ENCODE results near the gene AKAP6. TPM values are rescaled to one million over a fixed set of nuclear protein-coding genes. Genes with fewer than 3 reads are reported as not detected.

AKAP6 gene
- total RNA-seq, 2 experiments from 2014 or later, result 0.83 to 1.7 TPM

DNA sequence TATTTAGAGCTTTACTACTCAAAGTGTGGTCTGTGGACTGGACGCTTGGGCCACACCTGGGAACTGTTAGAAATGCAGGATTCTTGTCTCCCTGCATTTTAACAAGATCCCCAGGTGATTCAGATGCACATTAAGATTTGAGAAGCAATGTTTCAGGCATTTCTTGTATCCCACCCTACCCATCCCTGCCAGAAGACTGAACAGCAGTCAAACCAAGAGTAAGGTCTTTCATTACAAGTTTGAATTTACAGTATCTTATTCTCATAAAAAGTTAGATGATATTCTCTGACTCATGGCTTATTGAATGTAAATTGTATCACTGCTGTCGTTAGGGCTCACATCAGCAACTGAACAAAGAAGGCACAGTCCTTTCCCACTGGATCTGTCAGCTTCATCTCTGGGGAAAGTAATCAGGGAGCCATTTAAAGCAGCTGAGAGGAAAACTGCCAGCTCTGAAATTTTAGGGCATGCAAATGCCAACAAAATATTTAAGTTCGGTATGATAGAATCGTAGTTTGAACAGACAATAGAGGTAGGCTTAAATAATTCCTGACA lies 141.1 kb downstream of the AKAP6 start:
- ATAC-seq (no peak), DNase-seq (no peak)
- Mint-ChIP-seq H3K9me3 (ENCODE audit: insufficient read depth) (no peaks in the 10 kb centered on the region), H3K4me3 (no peak overlapping the region), H3K27ac (no peak overlapping the region), H3K36me3 (ENCODE audit: low read depth) (no peaks in the 10 kb centered on the region), H3K4me1 (ENCODE audit: low read depth) (no peaks in the 10 kb centered on the region), H3K27me3 (ENCODE audit: low read depth) (peaks cover 10% of the 10 kb centered on the region)
- CTCF ChIA-PET, result interaction anchor here (1.3 to 2.8 kb wide), 7 partner anchors 32 to 544 kb away, joined by 3 to 12 read pairs (median 6); no protein-coding TSS in a partner anchor
- POLR2A ChIA-PET, result no interaction called here

DNA sequence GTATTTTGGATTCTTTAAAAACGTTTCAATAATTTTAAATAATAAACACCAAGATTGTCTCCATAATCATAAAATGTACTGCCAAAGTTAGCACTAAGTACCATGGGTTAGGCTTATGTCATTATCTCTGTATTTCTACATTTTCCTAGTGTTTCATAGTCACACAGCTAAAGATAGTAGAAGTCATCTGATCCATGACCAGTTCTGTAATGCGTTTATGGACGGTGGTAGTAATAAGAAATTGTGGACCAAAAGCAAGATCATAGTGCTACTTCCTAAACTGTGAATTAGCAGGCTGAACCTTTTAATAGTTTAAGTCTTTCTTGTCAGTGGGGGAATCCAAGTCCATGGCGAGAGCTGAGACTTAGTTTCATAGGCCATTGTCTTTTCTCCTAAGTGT lies 142.1 kb downstream of the AKAP6 start:
- no peaks in the 10 kb centered on the region for H3K36me3 Mint-ChIP-seq (ENCODE audit: low read depth)
- H3K27me3 Mint-ChIP-seq (ENCODE audit: low read depth), result peaks cover 10% of the 10 kb centered on the region
- ATAC-seq (no peak), DNase-seq (no peak)
- no peaks in the 10 kb centered on the region for H3K9me3 Mint-ChIP-seq (ENCODE audit: insufficient read depth)
- CTCF ChIA-PET, result interaction anchor here (1.3 to 2.8 kb wide), 3 partner anchors 212 to 544 kb away, joined by 3 to 12 read pairs (median 8); no protein-coding TSS in a partner anchor
- H3K27ac Mint-ChIP-seq, result no peak overlapping the region
- POLR2A ChIA-PET, result no interaction called here
- H3K4me1 Mint-ChIP-seq (ENCODE audit: low read depth), result no peaks in the 10 kb centered on the region
- no peak overlapping the region for H3K4me3 Mint-ChIP-seq

GRCh38 chr14:32472076-32472475 lies 143.0 kb downstream of the AKAP6 start:
- no peak overlapping the region for H3K4me3 Mint-ChIP-seq
- H3K36me3 Mint-ChIP-seq (ENCODE audit: low read depth), result no peaks in the 10 kb centered on the region
- CTCF ChIA-PET, result interaction anchor here (2.8 kb wide), 1 partner anchor 545 kb away, joined by 8 read pairs; no protein-coding TSS in a partner anchor
- H3K27me3 Mint-ChIP-seq (ENCODE audit: low read depth), result peaks cover 10% of the 10 kb centered on the region
- ATAC-seq (no peak), DNase-seq (no peak)
- no peaks in the 10 kb centered on the region for H3K9me3 Mint-ChIP-seq (ENCODE audit: insufficient read depth)
- POLR2A ChIA-PET, result interaction anchor here (0.6 kb wide), 1 partner anchor 1625 kb away, joined by 3 read pairs; no protein-coding TSS in a partner anchor
- H3K4me1 Mint-ChIP-seq (ENCODE audit: low read depth), result no peaks in the 10 kb centered on the region
- H3K27ac Mint-ChIP-seq, result no peak overlapping the region

DNA sequence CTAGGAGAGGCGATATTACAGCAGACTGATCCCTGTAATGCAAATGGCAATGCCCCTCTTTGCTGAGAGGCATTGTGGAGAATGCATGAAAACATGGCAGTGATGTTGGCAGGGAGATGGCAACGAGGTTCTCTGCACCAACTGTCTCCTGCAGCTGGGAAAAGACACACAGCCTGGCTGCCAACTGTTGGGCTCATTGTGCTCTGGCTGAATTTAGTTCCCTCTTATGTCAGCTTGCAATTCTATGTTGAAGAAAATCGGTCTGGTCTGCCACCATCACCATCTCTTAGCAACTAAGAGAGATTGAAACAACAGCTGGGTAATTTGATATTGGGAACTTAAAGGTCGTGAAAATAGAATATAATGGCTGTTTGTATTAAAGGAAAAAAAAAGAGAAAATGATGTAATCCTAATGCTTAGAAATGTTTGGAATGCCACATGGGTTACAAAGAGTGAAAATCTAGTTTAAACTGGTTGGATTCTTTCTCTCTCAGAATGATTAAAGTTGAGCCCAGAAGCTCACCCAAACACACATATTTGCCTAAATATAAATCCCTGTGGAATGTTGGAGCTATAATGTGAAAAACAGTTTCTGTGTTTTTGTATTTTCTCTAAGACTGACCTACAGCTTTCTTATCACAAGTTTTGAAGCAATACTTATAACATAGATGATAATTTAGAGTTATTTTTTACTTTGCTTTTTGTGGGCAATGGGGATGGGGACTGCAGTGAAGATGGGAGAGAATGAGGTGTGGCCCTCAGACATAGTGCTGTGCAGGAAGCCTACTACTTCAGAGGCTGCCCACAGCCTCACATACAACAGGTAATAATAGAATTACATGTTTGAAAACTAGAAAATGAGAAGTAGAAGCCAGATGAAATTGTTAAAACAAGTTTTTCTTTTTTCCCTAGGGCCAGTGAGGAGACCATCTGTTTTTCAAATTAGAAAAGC lies 143.7 kb downstream of the AKAP6 start:
- H3K36me3 Mint-ChIP-seq (ENCODE audit: low read depth), result no peaks in the 10 kb centered on the region
- H3K4me3 Mint-ChIP-seq, result no peak overlapping the region
- no peak overlapping the region for H3K27ac Mint-ChIP-seq
- DNase-seq (no peak), ATAC-seq (no peak)
- peaks cover 6% of the 10 kb centered on the region for H3K27me3 Mint-ChIP-seq (ENCODE audit: low read depth)
- ChIA-PET CTCF (interaction anchor here (1.4 kb wide), 1 partner anchor 87 kb away, joined by 3 read pairs; no protein-coding TSS in a partner anchor), POLR2A (no interaction called here)
- H3K9me3 Mint-ChIP-seq (ENCODE audit: insufficient read depth), result no peaks in the 10 kb centered on the region
- H3K4me1 Mint-ChIP-seq (ENCODE audit: low read depth), result no peaks in the 10 kb centered on the region

DNA sequence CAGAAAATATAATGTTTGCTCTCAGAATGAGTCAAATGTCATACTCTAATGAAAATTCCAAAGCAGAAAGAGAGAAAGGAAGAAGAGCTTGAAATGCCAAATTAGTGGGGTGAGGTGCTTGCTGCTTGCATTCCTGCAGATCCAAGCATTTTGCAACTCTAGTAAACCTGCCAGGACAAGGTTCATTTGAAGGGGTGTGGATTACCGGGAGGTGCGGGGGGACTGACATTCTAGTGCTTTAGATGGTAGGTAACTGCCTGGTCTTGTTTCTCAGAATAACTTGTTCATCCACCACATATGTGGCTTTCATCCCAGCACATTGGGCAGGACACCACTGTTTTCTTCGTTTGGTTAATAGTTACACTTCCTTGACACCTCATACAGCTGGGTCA lies 144.4 kb downstream of the AKAP6 start:
- H3K27ac Mint-ChIP-seq, result no peak overlapping the region
- no peak for ATAC-seq
- H3K9me3 Mint-ChIP-seq (ENCODE audit: insufficient read depth), result no peaks in the 10 kb centered on the region
- ChIA-PET POLR2A (no interaction called here), CTCF (interaction anchor here (1.4 kb wide), 1 partner anchor 87 kb away, joined by 3 read pairs; no protein-coding TSS in a partner anchor)
- no peak overlapping the region for H3K4me3 Mint-ChIP-seq
- peaks cover 2% of the 10 kb centered on the region for H3K27me3 Mint-ChIP-seq (ENCODE audit: low read depth)
- no peaks in the 10 kb centered on the region for H3K4me1 Mint-ChIP-seq (ENCODE audit: low read depth)
- no peak for DNase-seq
- no peaks in the 10 kb centered on the region for H3K36me3 Mint-ChIP-seq (ENCODE audit: low read depth)

- Mint-ChIP-seq H3K27me3 (ENCODE audit: low read depth) (no peaks in the 10 kb centered on the region), H3K27ac (no peak overlapping the region), H3K9me3 (ENCODE audit: insufficient read depth) (no peaks in the 10 kb centered on the region), H3K36me3 (ENCODE audit: low read depth) (no peaks in the 10 kb centered on the region), H3K4me1 (ENCODE audit: low read depth) (no peaks in the 10 kb centered on the region), H3K4me3 (no peak overlapping the region)
- no peak for ATAC-seq
- CTCF ChIA-PET, result interaction anchor here (1.2 to 1.5 kb wide), 3 partner anchors 26 to 220 kb away, joined by 3 to 5 read pairs (median 4); no protein-coding TSS in a partner anchor
- POLR2A ChIA-PET, result no interaction called here
- no peak for DNase-seq
These were observed 145.5 kb downstream of the AKAP6 start for GRCh38 chr14:32474478-32475195.

DNA sequence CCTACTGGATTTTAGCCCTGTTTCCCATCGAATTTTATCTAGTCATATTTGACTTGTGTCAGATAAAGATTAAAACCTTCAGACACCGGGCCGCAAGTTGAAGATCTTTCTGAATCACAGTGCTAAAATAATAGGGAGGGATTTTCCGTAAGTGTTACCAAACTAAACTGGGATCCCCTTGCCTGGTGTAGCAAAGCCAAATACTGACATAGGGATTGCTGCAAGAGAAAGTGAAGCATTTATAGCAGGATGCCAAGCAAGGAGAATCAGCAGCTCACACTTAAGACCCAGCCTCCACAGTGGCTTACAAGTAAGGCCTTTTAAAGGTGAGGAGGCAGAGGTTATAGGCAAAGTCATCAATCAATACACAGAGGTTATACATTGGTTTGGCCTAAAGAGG lies 147.4 kb downstream of the AKAP6 start:
- Mint-ChIP-seq H3K27me3 (ENCODE audit: low read depth) (no peaks in the 10 kb centered on the region), H3K4me1 (ENCODE audit: low read depth) (no peaks in the 10 kb centered on the region), H3K36me3 (ENCODE audit: low read depth) (no peaks in the 10 kb centered on the region), H3K9me3 (ENCODE audit: insufficient read depth) (no peaks in the 10 kb centered on the region), H3K4me3 (no peak overlapping the region), H3K27ac (no peak overlapping the region)
- ChIA-PET CTCF (no interaction called here), POLR2A (no interaction called here)
- no peak for ATAC-seq
- no peak for DNase-seq

DNA sequence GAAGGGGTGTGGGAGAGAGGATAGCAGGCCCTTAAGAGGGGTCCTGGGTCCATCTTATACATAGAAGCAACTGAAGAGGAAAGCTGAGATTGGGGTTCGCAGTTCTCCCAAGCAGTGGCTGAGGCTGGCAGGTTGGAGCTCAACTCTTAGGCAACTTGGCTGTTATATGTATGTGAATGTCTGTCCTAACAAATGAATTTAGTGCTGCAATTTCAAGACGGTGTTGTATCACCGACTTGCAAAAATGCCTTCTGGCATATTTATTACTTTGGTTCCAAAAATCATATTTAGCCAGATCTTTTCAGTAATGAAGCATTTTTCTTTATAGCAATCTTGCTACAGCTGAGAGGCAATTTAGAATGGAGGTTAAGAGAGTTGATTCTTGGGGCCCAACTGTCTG lies 148.3 kb downstream of the AKAP6 start:
- DNase-seq (no peak), ATAC-seq (no peak)
- Mint-ChIP-seq H3K9me3 (ENCODE audit: insufficient read depth) (no peaks in the 10 kb centered on the region), H3K4me3 (no peak overlapping the region), H3K4me1 (ENCODE audit: low read depth) (no peaks in the 10 kb centered on the region), H3K36me3 (ENCODE audit: low read depth) (no peaks in the 10 kb centered on the region), H3K27me3 (ENCODE audit: low read depth) (no peaks in the 10 kb centered on the region), H3K27ac (no peak overlapping the region)
- ChIA-PET POLR2A (no interaction called here), CTCF (interaction anchor here (0.9 kb wide), 1 partner anchor 36 kb away, joined by 3 read pairs; no protein-coding TSS in a partner anchor)

- ATAC-seq (no peak), DNase-seq (no peak)
- H3K9me3 Mint-ChIP-seq (ENCODE audit: insufficient read depth), result no peaks in the 10 kb centered on the region
- H3K4me3 Mint-ChIP-seq, result no peak overlapping the region
- H3K27me3 Mint-ChIP-seq (ENCODE audit: low read depth), result no peaks in the 10 kb centered on the region
- ChIA-PET POLR2A (no interaction called here), CTCF (interaction anchor here (0.9 kb wide), 1 partner anchor 36 kb away, joined by 3 read pairs; no protein-coding TSS in a partner anchor)
- no peaks in the 10 kb centered on the region for H3K4me1 Mint-ChIP-seq (ENCODE audit: low read depth)
- H3K36me3 Mint-ChIP-seq (ENCODE audit: low read depth), result no peaks in the 10 kb centered on the region
- H3K27ac Mint-ChIP-seq, result no peak overlapping the region
These were observed 149.0 kb downstream of the AKAP6 start for GRCh38 chr14:32478050-32478449.

GRCh38 chr14:32480337-32480736 lies 151.2 kb downstream of the AKAP6 start:
- POLR2A ChIA-PET, result no interaction called here
- CTCF ChIA-PET, result no interaction called here
- no peaks in the 10 kb centered on the region for H3K36me3 Mint-ChIP-seq (ENCODE audit: low read depth)
- no peak for ATAC-seq
- H3K4me1 Mint-ChIP-seq (ENCODE audit: low read depth), result no peaks in the 10 kb centered on the region
- no peaks in the 10 kb centered on the region for H3K9me3 Mint-ChIP-seq (ENCODE audit: insufficient read depth)
- no peak for DNase-seq
- H3K27me3 Mint-ChIP-seq (ENCODE audit: low read depth), result no peaks in the 10 kb centered on the region
- no peak overlapping the region for H3K4me3 Mint-ChIP-seq
- no peak overlapping the region for H3K27ac Mint-ChIP-seq

- POLR2A ChIA-PET, result no interaction called here
- H3K4me3 Mint-ChIP-seq, result no peak overlapping the region
- CTCF ChIA-PET, result no interaction called here
- DNase-seq (no peak), ATAC-seq (no peak)
- H3K9me3 Mint-ChIP-seq (ENCODE audit: insufficient read depth), result no peaks in the 10 kb centered on the region
- H3K27me3 Mint-ChIP-seq (ENCODE audit: low read depth), result no peaks in the 10 kb centered on the region
- no peak overlapping the region for H3K27ac Mint-ChIP-seq
- no peaks in the 10 kb centered on the region for H3K4me1 Mint-ChIP-seq (ENCODE audit: low read depth)
- H3K36me3 Mint-ChIP-seq (ENCODE audit: low read depth), result no peaks in the 10 kb centered on the region
These were observed 152.6 kb downstream of the AKAP6 start for GRCh38 chr14:32481707-32482106.
